GM19452 (cell line): ENCODE data around the gene FBXW7.

ENCODE experiments used
- ATAC-seq: cut with Tn5 transposase; IDR thresholded peaks from one replicate; pipeline ENCODE4 v1.9.1; 2021; ENCODE audit not compliant: unreplicated experiment

FBXW7 gene

DNA sequence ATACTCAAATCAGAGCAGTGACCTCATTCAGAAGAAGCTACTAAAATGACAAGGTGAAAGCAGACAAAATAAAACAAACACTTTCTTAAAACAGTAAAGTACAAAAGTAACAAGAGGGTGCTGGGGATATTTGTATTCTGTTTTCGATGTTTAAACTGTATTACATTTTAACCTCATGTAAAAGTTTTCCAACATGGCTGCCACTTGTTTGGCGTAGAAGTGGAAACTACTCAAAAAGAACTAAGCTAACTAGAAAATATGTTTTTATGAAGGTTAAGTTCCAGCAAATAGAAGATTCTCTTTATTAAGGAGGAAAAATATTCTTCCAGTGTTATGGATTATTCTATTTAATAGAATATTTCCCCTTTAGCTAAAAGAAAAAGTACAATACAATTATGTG, 155.0 kb downstream of the FBXW7 start:
- no peak for ATAC-seq

DNA sequence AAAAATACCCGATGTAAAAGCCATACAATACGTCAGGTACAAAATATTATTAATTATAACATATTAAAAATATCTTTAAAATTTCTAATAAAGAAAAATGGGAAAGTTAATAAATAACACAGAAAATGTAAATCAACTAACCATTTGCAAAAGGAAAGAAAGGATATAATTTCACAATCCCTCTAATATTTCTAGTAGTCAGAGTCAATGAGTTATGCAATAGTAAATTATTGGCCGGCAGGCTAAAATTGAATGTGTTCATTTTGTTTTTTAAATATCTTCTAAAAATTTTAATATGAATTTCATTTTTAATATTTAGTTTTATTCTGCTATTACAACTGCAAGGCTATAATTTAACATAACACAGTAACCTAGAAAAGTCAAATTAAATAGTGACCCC, 155.7 kb downstream of the FBXW7 start:
- no peak for ATAC-seq

DNA sequence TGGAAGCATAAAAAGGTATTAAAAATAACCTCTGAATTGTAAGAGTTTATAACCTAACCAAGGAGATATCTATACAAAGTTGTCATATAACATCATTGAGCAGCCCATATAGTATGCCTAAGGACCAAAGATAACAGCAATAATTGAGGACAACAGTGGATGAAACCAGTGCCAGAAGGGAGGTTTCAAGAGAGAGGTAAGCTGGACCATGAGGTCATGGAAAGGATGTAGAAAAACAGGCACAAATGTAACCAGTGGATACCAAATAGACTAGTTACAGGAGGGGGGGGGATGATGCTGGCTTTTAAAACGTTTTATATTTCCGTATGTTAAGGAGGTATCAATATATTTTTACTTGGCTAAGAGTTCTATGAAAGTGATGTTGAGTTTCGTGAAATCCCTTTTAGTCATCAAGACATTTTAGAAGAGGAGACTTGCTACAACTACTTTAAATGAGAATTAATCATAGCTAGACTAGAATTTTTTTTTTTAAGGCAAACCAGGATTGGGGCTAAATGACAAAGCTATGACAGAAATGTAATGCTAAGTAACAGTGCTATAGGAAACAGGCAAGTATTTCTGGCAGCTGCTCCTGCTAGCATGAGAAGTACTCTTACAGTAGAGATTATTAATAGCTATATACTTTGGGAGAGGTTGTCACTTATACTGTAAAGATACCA, 161.1 kb downstream of the FBXW7 start:
- ATAC-seq, result no peak

DNA sequence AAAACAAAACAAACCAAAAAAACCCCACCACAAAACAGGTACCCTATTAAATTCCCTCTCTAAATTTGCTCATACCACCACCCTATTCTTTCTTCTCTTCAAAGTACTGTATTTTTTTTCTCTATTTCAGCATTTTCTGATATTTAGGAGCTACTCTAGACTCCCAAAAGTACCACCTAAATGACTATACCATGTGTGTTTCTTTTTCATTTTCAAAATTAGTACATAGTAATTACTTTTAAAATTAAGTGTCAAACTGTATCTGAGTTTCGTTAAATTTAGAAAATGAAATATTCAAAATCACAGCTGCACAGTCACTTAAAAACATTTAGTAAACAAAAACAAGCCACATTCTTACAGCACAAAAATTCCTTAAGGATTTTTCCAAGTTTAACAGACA, 161.7 kb downstream of the FBXW7 start:
- ATAC-seq, result no peak

GRCh38 chr4:152372444-152372843, 163.4 kb downstream of the FBXW7 start:
- ATAC-seq, result no peak

DNA sequence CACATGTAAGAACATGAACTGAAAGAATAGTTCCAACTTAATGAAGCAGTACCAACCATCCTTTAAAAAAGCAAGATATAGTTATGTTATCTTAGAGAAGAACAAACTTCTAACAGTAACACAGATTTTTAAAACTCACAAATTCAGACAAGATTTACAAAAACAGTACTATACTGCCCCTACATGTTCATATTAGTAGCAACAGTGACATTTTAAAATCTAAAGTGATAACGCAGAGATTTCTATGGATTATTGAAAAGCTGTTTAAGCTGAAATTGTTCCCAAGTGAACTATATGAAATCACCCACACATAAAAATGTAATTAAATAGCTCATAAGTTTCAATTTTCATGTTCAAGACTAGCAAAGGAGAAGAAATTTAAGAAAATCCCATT, 166.0 kb downstream of the FBXW7 start:
- no peak for ATAC-seq

DNA sequence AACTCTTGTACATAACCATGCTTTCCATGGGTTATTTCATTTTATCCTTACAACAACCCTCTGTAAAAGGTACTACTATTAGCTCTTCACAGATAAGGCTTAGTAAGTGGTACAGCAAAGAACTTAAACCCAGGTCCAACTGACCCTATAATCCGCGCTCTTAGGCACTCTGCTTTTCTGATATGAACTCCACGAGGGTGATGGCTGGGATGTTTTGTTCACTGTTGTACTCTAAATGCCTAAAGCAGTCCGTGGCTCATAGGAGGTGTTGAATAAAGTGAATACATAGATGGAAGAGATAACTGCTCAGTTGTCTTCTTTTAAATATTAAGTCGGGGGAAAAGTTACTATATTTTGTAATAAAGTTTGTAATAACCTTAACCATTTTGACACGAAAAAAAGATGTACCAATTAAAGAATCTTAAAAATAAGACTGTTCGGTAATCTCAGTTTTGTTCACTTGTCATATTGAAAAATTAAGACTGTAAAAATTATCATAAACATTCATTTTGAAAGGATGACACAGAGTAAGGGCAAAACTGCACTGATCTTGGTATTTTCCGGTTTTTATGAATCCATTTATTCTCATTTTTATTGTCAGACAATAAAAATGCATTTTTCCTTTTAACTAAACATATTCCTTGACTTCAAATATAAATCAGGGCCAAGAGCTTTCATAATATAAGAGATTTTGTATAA, 166.5 kb downstream of the FBXW7 start:
- no peak for ATAC-seq

DNA sequence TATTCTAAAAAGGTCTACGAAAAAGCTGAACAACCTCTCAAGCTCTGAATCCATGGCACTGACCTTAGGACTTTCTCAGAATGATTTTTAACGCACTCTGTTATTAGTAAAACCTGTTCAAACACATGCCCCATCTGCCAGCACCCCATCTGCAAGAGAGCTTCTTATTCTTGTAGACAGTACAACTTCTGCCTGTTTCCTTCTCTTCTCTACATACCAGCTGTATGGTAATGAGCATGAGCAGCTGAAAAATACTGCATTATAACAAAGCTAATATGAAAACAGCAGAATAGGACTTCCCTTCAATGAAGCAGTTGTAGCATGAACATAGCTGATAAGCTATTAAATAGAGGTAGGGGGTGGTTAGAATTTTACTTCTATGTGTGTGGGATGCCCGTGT, 167.9 kb downstream of the FBXW7 start:
- ATAC-seq, result no peak

GRCh38 chr4:152364883-152365282, 171.0 kb downstream of the FBXW7 start:
- no peak for ATAC-seq

- no peak for ATAC-seq
Measured at GRCh38 chr4:152364383-152364782, 171.5 kb downstream of the FBXW7 start.

DNA sequence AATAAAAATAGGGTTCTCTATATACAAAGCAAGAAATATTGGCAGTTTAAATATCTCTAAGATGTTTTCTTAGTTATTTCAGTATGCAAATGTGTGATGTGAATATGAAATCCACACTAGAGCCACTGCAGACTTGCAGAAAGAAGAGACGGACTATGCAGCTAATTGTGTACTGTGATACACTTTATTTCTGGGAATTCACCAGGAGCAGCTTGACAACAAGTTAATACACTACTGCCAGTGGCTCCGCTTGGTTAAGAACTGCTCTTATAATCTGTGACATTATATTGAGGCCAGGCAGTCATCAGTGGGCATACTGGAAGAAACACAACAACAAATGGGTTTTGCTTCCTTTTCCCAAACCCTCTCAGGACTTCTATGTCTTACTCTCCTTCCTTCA, 172.0 kb downstream of the FBXW7 start:
- ATAC-seq, result no peak

GRCh38 chr4:152363086-152363485, 172.8 kb downstream of the FBXW7 start:
- ATAC-seq, result no peak

- peak; percentile 44 for ATAC-seq
Measured at GRCh38 chr4:152360045-152360410, 175.9 kb downstream of the FBXW7 start.

DNA sequence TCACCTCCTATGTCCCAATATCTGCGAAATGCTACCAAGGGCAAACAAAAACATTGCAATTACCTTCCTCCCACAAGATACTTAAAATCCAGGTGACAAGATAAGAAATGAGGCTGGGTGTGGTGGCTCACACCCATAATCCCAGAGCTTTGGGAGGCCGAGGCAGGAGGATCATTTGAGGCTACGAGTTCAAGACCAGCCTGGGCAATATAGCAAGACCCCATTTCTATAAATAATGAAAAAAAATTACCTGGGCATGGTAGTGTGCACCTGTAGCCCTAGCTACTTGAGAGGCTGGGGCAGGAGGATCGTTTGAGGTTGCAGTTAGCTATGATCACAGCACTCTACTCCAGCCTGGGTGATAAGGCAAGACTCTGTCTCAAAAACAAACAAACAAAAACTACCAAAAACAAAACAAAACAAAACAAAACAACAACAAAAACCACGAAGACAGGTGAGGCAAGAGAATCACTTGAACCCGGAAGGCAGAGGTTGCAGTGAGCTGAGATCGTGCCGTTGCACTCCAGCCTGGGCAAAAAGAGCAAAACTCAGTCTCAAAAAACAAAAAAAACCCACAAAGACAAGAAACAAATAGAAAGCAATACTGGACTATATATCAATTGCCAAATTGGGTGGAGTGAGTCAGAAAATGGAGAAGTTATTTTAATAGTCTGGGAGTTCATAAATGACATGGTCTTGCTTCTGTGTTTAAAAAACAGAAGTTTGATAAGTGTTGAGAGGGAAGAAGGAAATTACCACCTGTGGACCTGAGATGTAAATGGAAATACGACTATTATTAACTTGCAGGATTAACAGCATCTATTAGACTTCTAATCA, 176.5 kb downstream of the FBXW7 start:
- ATAC-seq, result peak; percentile 45

GRCh38 chr4:152357206-152357605, 178.7 kb downstream of the FBXW7 start:
- no peak for ATAC-seq

DNA sequence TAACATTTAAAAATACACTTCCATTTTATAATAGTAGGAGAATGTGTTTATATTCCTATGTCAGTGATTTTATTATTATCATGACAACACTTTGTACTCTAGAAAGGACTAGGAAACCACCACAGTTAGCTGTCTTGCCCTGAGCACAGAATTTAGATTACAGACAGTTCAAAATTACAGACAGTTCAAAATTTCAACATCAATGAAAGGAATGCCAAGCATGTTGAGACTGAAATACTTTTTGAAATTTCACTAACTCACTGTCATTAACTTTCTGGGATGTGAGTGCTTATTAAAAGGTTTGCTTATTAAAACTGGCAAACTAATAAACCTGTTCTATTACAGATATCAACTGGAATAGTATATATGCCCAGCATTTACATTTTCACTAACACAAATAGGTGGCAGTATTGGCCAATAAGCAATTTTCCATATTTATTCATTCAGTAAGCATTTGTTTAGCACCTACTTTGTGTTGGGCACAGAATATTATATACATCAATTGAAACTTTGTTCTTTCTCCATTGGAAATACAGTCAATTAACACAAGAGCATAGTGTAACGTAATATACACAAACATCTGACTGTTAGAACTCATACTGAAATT, 179.4 kb downstream of the FBXW7 start:
- ATAC-seq, result no peak

- ATAC-seq, result peak; percentile 72
Measured at GRCh38 chr4:152352622-152353116, 183.2 kb downstream of the FBXW7 start.

DNA sequence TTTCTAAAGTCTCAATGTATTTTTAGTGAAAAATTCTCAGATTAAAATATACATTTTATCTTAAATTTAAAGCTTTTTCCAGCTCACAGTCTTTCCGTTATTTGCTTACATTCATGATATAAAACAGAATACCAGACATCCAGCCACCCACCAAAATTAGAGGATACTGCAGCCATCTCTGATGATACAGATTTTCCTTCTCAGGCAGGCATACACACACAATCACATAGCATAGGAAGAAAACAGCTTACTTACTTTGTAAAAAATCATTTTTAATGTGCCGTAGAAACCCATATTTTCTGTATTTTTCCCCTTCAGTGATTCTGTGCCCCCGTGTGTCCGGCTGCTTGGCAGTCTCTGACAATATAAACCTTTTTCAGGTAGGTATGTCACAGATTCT, 183.7 kb downstream of the FBXW7 start:
- peak; percentile 26 for ATAC-seq

DNA sequence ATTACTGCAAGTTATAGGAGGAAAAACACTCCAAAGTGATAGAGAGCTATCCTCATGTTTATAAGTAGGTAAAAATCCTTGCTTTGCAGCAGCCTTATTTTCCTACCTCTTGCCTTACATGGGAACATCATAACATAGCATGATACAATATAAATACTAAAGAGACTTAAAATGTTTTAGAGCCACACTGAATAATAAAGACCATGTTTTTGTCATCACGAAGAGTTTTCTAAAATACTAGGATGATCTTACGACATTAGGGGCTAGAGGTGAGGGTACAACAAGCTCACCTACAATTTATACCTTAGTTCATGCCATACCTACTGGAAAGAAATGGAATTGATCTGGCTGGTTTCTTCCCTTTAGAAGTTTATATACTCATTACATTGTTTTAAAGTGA, 184.8 kb downstream of the FBXW7 start:
- ATAC-seq, result no peak

DNA sequence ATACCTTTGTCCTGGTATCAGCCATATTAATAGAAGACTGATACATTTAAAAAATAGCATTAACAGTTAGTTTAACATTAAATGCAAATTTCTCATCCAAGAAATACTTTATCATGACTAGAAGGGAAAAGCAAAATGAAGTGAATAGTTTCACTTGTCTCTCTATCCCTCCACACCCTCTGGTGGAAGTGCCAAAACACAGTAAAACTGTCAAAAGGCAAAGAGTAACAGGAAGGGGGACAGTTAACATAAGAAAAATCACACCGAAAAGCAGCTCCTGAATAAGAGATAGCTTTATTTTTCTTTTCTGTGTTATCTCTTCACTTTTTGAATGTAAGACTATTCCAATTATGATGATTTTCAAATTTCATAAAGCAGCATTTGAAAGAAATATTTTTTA, 187.2 kb downstream of the FBXW7 start:
- no peak for ATAC-seq

- no peak for ATAC-seq
Measured at GRCh38 chr4:152346979-152347378, 188.9 kb downstream of the FBXW7 start.
